HG03520 (cell line): Measurements from ENCODE around the gene PLEKHF1.

ENCODE experiments used
- ATAC-seq: cut with Tn5 transposase; IDR thresholded peaks from one replicate; pipeline ENCODE4 v1.9.1; 2021; ENCODE audit warnings: mild to moderate bottlenecking, moderate library complexity; ENCODE audit not compliant: unreplicated experiment

PLEKHF1 gene

DNA sequence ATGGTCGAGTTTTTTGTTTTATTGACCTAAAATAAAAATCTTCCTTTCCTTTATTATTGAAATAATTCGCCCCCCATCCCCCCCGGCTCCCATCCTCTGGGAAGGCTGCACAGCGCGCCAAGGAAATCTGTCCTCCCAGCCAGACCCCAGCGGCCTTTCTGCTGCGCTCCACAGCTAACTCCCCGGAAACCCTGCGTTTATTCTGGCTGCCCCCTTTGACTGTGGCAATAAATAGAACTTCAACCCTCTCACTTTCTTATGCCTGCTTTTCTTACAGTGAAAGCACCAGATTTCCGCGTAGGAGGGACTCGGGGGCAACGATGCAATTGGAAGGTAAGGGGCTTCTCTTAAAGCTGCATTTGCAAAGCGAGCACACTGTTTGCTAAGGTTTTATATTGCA is 59.5 kb downstream of the PLEKHF1 start:
- no peak for ATAC-seq
